NCI-H446 treated with DMSO at 0.1 percent for 48 hours (cell line): Measurements from ENCODE around the gene ENPP3.
A peak's percentile ranks its signal among the peaks of the same experiment; 100 is the strongest.

Source experiments
- DNase-seq: peaks from one replicate; lab custom pipeline; 2025; lab: John Stamatoyannopoulos, UW

Gene ENPP3

DNA sequence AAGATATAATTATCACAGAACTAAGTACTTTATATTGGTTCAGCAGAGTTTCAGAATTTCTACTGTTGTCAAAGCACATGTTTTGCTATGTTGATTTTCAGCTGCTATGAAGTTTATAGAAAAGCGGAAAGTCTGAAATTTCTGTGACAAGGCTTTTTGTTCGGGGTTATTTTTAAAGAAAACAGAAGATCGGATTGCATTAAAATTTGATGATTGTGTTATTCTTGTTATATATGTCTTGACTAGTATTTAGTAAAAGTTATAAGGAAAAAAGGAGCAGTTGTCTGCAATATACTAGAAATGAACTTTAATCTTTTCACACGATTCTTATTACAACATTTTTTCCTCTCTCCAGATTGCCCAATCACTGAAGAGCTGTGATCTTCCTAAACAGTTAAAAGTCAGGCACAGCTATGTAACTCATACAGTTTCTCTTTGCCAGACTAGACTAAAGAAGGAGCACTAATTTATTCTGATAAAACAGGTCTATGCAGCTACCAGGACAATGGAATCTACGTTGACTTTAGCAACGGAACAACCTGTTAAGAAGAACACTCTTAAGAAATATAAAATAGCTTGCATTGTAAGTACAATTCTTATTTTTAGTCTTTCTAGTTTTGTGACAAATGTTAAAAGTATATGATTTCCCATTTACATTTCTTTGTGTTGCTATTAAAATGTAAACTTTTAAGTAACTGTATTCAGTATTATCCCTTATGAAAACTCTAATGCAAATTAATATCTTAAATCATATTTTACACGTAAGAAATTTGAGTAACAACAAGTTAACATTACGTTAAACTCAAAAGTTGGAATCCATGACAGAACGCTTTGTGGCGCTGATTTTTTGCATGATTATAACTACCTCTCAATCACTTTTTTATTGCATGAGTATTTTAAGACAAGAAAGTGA is at the start of gene ENPP3:
Gene ENPP3, plus strand, starts transcription at position 423 of the 913 bp plus-strand sequence. Its CDS starts 83 bp downstream, at position 506.
- no peak for DNase-seq

DNA sequence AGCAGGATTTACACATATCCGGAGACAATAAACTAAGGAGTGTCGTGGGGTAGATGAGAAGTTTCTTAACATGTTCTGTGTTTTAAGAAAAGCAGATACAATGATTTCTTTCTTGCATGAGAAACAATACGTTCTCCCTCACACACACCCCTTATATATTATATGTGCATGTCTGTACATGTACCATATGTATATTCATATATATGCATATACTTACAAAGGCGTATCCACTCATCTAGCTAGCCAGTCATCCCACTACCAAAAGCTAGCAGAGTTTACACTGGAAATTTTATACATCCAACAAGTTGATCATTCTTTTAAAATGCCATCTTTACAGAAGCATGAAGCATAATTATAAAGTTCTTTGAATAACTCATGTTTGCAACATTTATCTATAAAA is 49.2 kb upstream of the ENPP3 start:
- no peak for DNase-seq

DNA sequence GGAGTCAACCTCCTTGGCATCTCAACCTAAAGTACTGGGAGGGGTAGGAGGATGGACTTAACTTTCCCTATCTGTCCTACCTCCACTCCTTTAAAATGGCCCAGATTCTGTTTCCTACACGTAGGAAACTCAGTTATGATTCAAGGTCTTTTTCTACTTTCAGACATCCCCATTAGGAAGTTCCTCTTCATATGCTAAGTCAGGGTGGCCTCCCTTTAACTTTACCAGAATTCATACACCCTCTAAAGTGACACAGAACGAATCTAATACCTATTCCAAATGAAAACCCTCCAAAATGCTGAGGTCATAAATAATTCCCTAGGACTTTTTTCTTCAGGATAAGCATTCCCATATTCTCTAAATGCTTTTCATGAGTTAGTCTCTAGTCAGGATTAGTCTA is 48.5 kb upstream of the ENPP3 start:
- no peak for DNase-seq

DNA sequence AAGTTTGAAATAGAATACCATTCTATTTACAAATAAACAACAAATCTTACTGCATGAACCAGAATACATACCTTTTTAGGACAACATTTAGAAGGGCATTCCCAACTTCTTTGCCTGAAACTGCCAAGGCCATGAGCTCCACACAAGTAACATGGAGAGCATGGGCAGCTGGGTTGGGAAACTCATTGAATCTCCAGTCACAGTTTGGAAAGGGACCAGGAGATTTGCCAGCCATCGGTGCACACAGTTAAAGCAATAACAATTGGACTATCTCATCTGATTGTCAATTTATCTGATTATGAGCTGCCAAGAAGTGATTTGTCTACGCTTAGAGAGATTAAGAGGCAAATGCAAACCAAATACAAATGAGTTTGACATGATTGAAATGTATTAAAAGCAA is 44.2 kb upstream of the ENPP3 start:
- no peak for DNase-seq

DNA sequence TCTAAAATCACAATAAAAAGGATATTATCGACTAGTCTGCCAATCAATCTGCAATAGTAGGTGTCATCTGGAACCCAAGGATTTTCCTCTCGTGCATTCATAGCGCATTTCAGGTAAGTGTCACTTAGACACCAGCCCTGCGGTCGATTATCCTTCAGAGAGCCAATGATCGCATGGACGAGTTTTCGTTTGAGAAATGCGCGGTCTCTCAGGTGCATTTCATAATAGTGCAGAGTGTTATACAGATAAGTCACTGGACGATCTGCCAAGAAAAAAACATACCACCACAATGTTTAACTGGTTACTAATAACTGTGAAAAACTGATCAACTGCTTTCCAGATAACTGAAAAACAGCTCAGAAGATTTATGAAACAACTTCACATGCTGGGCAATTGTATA is 43.0 kb upstream of the ENPP3 start:
- DNase-seq: no peak

DNA sequence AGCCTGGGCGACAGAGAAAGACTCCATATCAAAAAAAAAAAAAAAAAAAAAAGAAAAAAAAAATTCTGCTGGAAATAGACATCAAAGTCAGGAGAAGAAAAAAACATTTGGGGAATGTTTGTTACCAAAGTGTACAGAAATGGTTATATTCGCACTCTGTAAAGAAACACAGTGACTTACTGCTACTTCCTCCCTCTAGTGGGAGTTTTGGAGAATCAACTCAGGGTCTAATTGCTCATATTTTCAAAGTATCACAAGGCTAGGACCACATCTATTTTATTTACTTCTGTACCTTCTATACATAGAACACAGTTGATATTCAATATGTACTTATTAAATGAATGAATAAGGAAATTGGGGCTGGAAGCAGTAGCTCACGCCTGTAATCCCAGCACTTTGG is 39.7 kb upstream of the ENPP3 start:
- no peak for DNase-seq

DNA sequence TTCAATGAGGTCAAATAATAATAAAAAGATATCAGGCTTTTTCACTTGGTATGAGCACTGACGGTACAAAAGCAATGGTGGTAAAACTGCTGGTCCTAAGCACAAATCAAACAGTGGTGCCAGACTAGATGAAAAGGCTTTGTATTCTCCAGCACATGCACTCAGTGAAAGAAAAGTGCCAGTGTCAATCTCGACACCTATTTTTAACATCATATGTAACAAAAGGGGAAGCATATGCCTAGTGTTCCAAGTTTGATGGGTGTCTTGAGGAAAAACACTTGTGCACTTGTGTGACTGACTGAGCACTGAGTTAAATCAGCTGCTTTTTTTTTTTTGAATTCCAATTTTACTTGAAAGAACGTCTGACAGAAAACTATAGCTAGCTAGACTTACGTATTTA is 36.4 kb upstream of the ENPP3 start:
- no peak for DNase-seq

DNA sequence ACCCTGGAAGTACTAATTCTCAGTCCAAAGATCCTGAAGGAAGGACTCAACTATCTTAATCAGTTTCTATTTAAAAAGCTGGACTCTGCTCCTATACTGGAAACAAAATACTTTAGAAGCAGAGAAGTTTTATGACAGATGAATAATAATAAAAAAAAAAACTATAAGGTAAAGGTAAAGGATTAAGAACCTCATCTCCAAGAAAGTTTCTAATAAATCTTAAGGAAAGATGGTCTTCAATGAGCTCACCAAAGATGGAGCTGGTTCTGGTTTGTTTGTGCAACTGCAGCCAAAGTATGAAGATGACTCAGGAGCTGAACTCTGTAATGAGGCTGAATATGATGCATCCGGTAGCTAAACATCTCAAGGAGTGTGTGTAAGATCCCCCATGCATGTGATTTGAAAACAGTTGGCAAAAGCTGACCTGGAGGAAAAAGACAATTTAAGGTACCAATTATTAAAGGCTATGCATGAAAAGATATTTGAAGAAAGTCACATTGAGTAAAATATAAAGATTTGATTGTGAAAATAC is 34.3 kb upstream of the ENPP3 start:
- DNase-seq: no peak

DNA sequence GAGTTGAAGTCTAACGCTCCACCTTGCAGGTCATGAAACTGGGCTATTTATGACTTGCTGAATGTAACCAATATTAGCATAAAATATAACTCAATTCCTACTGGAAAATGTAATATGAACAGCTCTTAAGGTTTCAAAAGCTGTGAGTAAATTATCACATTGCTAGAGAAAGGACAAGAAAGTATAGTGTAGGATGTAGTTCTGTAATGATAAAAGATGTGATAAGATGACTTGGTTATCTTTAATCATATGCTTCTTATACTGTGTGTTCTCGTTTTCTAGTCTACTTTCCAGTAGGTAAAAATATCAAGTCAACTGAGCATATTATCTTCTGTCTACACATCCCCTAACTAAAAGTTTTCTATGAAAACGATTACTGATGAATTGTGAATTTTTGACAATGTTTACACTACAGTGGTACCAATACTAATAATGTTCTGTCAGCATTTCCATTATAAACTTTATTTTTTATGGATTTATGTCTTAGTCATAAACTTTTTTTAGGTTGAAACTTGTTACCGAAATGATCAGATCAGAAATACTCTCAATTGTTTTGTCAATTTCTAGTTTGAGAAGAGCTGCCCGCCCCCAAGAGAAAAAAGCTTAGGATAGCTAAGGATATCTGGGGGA is 23.7 kb upstream of the ENPP3 start:
- DNase-seq: no peak

DNA sequence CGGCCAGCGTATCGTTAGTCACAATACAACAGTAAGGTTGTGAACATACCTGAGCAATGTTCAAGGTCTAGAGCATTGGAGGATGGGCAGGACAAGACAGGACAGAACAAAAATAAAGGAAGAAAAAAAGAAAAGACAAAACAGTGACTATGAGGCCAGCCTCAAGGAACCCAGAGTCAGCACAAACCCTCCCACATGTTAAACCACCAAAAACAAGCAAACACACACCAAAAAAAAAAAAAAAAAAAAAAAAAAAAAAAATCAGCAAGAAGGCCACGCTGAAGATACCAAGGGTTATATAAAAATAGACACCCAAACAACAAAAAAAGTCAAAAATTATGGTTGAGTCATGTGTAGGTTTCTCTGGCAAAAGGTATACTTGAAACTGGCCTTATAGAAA is 21.8 kb upstream of the ENPP3 start:
- no peak for DNase-seq

DNA sequence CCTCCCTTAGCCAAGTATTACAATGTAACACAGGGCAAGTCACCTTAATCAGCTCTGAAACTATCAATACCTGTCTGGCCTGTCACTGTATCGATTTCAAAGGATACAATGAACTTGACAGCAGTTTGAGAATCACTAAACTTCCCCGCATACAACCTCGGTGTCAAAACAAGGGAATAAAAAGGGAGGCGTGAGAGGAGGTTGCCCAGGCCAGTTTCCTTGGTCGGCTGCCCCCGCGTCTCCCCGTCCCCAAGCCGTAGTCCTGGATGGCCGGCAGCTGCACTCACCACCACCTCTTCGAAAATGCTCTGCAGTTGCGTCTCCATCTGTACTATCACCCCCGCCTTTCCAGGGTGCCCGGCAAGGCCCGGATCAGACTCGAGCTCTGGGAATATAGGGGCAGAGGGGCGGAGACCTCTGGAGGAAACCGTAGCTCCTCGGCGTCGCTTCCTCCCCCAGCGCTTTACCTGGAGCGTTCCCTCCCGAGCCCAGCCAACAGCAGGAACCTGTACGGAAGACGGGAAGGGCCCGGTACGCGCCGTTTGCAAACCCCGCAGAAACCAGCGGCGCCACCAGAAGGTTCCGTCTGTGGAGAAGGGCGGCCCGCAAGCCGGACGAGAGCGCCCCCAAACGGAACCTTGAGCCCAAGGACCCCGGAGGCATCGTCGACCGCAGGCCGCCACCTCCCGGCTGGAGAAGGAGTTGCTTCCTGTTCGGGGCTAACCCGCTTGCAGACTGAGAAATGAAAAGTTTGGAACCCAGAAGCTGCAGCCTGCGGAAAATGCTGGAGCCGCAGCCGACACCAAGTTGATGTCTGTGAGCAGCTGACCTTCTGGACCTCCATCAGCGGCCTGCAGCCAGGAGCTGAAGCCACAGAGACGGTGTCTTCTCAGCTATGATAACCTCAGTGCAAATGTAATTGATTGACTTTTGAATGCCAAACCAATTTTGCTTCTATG is 9.1 kb upstream of the ENPP3 start, which contains the start of gene MED23:
Gene MED23, minus strand, starts transcription at position 519 of the 959 bp plus-strand sequence. Its CDS starts 193 bp downstream, at position 326.
- peak; percentile 76 for DNase-seq

DNA sequence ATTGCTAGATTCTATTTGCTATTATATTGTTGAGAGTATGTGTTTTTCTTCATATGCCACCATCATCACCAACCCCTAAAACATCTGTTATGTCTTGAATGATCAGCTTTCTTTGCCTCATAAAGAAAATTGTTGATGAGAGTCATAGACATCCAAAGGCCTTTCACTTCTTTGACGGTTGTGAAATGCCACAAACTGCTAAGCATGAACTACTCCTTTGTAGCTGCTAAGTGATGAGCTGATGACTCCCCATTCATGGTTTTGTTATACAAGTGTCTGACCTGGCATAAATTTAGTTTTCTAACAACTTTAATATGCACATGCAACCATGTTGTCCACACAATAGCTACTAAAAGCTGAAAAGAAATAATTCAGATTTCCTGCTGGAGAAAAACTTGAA is 8.4 kb upstream of the ENPP3 start:
- no peak for DNase-seq

DNA sequence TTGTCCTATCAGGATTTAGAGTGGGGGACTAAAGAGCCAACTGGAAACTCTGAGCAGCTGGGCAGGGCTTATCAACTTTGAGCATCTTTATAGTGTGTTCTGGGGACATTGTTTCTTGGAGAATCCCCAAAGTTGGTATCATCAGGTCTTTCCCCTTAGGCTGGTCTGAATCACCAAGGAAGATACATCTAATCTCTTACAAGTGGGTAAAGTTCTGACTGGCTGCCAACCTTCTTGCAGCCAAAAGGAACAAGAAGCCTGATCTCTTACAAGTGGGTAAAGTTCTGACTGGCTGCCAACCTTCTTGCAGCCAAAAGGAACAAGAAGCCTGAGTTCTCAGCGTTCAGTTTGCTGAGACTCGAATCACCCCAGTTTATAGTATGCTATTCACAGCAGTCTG is 7.5 kb upstream of the ENPP3 start:
- no peak for DNase-seq

DNA sequence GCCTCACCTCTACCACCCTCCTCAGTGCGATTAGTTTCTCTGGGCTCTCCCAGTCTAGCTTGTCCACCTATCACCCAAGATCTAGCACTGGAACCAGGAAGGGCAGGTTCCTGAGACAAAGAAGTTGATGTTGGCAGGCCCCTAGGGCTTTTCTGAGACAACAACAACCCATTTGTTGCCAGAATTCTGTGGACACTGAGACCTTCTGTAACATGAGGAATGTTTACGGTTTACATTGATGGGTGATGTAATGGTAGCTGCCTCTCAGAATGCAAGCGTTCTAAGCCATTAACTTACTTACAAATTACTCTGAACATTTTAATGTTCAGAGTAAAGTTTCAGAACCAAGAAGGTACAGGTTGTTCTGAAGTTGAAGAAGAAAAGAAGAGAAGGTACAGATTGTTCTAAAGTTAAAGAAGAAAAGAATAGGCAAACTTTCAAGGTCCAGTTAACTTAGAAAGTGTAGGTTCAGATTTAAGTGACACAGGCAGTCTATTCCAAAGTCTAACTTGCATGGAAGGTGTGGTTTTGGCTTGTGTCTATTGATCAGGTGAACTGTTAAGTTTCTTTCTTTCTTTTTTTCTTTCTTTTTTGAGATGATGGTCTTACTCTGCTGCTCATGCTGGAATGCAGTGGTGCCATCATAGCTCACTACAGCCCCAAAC is 5.3 kb upstream of the ENPP3 start:
- DNase-seq: no peak

DNA sequence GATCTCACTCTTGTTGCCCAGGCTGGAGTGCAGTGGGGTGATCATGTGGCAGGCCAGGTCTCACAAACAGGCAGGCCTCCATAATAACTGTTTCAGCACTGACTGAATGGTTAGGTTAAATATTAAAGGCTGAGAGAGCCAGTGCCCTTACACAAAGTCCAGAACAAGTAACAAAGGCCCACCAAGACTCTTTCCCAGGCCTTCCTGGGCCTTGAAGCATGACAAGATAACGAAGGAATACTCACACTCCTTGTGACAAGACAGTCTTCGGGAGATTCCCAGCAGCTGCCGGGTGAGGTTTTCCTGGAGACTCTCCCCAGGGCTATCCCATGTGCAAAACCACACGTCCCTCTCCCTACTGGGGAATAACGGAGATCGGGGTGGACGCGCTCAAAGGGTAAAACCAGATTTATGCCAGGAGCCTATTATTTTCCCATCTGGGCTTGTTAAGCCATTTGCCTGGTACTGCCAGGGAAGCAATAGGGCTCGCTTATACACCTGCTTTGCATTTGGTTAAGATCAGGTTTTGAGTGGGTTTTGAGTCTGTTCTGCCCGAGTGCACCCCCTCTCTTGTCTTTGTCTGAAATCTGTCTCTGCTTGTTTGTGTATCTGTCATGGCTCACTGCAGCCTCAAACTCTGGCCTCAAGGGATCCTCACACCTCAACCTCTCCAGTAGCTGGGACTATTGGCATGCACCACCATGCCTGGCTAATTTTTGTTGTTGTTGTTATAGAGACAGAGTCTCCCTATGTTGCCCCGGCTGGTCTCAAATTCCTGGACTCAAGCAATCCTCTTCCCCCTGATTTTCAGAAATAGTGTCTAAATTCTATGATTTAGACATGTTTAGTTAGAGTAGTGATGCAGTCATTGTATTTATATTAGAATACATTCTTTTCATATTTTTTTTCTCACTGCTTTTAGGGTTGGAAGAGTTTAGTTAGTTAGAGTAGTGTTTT is 1.4 kb upstream of the ENPP3 start:
- DNase-seq: no peak

DNA sequence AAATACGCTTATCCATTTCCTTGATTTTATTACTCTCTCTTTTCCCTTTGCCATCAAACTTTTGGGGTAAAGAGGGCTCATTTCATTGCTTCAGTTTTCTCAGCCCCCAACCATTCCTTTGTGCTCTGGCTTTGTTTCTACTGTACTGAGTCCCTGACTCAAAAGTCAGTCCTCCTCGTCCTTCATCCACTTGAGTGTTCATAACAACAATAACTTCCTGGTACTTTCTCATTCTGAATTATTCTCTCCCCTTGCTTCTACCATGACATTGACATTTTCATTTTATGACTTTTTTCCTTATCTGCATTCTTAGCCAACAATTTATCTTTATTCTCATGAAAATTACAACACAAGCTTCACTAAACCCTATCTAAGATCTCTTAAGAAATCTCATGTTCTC is 911 bp downstream of the ENPP3 start:
- no peak for DNase-seq

DNA sequence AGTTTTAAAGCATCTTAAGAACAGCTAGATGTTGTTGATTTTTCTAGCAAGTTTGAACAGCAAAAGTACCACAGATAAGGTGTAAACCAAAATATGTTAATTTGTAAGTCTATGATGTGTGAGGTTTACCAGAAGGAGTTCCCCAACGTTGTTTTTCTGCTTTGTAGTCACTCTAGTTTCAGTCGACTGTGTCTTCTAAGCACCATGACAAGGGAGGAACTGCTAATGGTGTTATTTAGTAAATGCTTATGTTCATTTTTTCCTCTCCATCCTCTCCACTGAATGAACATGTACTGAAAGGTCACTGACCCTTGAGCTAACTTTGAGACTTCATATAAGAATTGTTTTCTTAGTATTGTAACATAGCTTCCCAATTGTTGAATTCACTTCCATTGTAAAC is 3.0 kb downstream of the ENPP3 start:
- DNase-seq: no peak

DNA sequence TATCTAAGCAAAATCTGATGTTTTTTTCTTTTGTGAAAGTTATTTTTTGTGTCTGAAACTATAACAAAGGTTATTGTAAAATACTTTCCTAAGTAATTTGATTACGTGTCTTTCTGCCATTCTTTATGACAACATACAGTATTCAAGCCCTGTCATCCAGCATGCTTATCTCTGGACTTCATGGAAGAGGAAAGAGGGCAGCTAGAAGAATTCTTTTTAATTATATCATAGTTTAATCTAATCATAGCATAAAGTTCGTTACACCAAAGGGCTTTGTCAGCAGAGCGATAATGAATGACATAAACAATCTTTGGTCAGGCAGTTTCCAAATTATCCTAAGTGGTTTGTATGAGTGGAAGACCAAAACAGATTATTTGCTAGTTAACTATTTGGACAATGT is 3.5 kb downstream of the ENPP3 start:
- no peak for DNase-seq

DNA sequence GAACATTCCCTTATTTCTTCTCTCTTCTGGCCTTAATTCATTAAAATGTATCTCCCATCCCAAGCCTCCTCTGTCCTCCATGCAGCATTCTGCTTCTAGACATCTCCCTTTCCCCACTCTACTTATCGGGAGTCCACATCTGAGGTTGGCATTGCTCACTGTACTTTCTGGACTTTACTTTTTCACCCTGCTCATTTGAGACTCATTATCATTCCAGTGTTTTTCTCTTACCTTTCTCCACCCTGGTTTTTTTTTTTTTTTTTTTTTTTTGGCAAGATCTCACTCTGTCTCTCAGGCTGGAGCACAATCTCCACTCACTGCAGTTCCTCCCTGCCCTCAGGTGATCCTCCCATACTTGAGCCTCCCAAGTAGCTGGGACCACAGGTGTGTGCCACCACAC is 4.5 kb downstream of the ENPP3 start:
- no peak for DNase-seq

DNA sequence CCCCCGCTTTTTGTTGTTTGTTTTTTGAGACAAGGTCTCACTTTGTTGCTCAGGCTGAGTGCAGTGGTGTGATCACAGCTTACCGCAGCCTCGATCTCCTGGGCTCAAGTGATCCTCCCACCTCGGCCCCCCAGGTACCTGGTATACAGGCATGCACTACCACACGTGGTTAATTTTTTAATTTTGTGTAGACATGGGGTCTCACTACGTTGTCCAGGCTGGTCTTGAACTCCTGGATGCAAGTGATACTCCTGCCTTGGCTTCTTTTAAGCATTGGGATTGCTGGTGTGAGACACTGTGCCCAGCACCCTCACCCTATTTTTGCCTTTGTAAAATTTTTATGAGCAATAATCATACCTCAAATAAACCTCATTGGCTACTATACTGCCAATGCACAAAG is 5.5 kb downstream of the ENPP3 start:
- DNase-seq: no peak
